Left ventricle myocardium inferior (tissue), 1 donor: Measurements from ENCODE around the gene SLAMF1. TPM values are rescaled to one million over a fixed set of nuclear protein-coding genes. Genes with fewer than 3 reads are reported as not detected.
"Not testable (repeated sequence)": the region's sequence is repeated elsewhere in the genome, so short reads cannot be mapped to it uniquely, and the experiment has no call there.

ENCODE experiments used
- DNase-seq: peaks from one replicate; pipeline ENCODE4 v3.0.0-alpha.2; 2020
- H3K27ac ChIP-seq: fragments of 200-600 bp; replicated peaks from 2 replicates; pipeline ENCODE4 v1.8.0; 2021
- H3K27me3 ChIP-seq: fragments of 200-600 bp; 2 replicates; pipeline ENCODE4 v1.8.0; 2021; ENCODE audit warnings: low read depth
- H3K36me3 ChIP-seq: fragments of 200-600 bp; 2 replicates; pipeline ENCODE4 v1.8.0; 2021
- H3K4me1 ChIP-seq: fragments of 200-600 bp; 2 replicates; pipeline ENCODE4 v1.8.0; 2021
- H3K4me3 ChIP-seq: fragments of 200-600 bp; 2 replicates; pipeline ENCODE4 v1.8.0; 2021; ENCODE audit warnings: mild to moderate bottlenecking, moderate library complexity
- H3K9me3 ChIP-seq: fragments of 200-600 bp; replicated peaks from 2 replicates; pipeline ENCODE4 v1.8.0; 2021
- intact Hi-C: fragments of 100-400 bp; cut with micrococcal nuclease; formaldehyde crosslinking; loops from one replicate; pipeline ENCODE4 v1.11.0; 2022
- total RNA-seq: library from RNA; stranded (reverse); fragmentation: NEBNext Ultra II Directional; extraction: Animal tissue kit (Norgen Biotek cat#: 25700); gene quantifications from one replicate; pipeline ENCODE4 v1.2.1, GENCODE V29; 2021
- TF ChIP-seq, protein P1 (sequence below): fragments of 200-600 bp; IDR thresholded peaks from 2 replicates; pipeline ENCODE4 v1.8.0; 2021; ENCODE audit warnings: antibody characterized with exemption, mild to moderate bottlenecking, borderline replicate concordance
- donor health status: DM: no; HTN: yes; CAD: no; lungs with severe emphysema.

The SLAMF1 gene
- total RNA-seq, 1 donor from 2014 or later, result not detected

DNA sequence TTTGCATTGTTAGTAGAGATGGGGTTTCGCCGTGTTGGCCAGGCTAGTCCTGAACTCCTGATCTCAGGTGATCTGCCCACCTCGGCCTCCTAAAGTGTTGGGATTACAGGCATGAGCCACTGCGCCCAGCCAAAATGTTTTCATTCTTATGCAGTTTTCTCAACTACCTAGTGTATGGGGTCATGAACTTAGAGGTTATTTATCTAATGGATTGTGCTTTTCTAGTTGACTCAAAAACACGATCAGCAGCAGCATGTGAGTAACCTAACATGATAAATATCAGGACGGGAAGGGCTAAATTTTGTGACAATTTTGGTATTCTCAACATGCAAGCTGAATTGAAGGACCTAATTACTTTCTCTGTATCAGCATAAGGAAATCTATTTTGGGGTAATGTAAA lies 58.4 kb downstream of the SLAMF1 start:
- intact Hi-C loops, result no loop called here
- TF ChIP-seq, protein P1, sequence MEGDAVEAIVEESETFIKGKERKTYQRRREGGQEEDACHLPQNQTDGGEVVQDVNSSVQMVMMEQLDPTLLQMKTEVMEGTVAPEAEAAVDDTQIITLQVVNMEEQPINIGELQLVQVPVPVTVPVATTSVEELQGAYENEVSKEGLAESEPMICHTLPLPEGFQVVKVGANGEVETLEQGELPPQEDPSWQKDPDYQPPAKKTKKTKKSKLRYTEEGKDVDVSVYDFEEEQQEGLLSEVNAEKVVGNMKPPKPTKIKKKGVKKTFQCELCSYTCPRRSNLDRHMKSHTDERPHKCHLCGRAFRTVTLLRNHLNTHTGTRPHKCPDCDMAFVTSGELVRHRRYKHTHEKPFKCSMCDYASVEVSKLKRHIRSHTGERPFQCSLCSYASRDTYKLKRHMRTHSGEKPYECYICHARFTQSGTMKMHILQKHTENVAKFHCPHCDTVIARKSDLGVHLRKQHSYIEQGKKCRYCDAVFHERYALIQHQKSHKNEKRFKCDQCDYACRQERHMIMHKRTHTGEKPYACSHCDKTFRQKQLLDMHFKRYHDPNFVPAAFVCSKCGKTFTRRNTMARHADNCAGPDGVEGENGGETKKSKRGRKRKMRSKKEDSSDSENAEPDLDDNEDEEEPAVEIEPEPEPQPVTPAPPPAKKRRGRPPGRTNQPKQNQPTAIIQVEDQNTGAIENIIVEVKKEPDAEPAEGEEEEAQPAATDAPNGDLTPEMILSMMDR, result no peak
- H3K27me3 ChIP-seq, result peaks cover 12% of the 10 kb centered on the region
- peaks cover 19% of the 10 kb centered on the region for H3K9me3 ChIP-seq
- no peak overlapping the region for H3K4me3 ChIP-seq
- no peaks in the 10 kb centered on the region for H3K4me1 ChIP-seq
- no peaks in the 10 kb centered on the region for H3K36me3 ChIP-seq
- H3K27ac ChIP-seq, result no peak overlapping the region
- no peak for DNase-seq

DNA sequence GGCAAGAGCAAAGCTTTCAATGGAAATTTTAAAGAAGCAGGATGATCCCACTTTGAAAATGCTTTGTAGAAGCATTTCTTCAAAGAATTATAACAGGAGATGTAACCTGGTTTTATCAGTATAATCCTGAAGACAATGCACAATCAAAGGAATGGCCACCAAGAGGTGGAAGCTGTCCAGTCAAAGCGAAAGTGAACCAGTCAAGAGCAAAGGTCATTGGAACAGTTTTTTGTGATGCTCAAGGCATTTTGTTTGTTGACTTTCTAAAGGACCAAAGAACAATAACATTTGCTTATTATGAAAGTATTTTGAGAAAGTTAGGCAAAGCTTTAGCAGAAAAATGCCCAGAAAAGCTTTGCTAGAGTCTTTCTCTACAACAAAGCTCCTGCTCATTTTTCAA lies 62.1 kb downstream of the SLAMF1 start:
- intact Hi-C loops, result no loop called here

DNA sequence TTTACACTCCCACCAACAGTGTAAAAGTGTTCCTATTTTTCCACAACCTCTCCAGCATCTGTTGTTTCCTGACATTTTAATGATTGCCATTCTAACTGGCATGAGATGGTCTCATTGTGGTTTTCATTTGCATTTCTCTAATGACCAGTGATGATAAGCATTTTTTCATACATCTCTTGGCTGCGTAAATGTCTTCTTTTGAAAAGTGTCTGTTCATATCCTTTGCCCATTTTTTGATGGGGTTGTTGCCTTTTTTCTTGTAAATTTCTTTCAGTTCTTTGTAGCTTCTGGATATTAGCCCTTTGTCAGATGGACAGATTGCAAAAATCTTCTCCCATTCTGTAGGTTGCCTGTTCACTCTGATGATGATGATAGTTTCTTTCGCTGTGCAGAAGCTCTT lies 63.9 kb downstream of the SLAMF1 start:
- DNase-seq, H3K4me1 ChIP-seq, intact Hi-C loops, H3K27me3 ChIP-seq, H3K36me3 ChIP-seq, H3K27ac ChIP-seq, H3K4me3 ChIP-seq: not testable (repeated sequence)
- peaks cover 16% of the 10 kb centered on the region for H3K9me3 ChIP-seq

More for the DNA sequence above, 62.1 kb downstream of the SLAMF1 start:
- Histone ChIP-seq H3K27ac (no peak overlapping the region), H3K9me3 (peaks cover 16% of the 10 kb centered on the region), H3K4me3 (no peak overlapping the region), H3K4me1 (no peaks in the 10 kb centered on the region), H3K27me3 (peaks cover 12% of the 10 kb centered on the region), H3K36me3 (no peaks in the 10 kb centered on the region)
- TF ChIP-seq, protein P1, result no peak
- DNase-seq, result no peak

DNA sequence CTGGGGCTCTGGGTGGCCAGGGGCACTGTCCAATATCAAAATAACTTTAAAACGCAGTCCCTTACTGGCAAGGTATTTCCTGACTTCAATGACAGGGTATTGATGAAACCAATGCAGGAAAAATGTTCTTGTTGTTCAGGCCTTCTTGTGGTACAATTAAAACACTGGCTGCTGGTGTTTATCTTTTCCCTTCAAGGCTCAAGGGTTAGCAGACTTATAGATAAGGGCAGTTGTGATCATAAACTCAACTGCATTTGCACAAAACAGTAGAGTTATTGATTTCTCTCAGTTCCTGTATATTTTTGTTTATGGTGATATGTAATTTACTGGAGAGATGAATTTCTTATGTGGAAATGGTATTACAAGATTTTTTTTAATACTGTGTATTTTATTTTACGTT lies 64.9 kb downstream of the SLAMF1 start:
- intact Hi-C loops, result no loop called here
- Histone ChIP-seq H3K4me3 (no peak overlapping the region), H3K9me3 (peaks cover 16% of the 10 kb centered on the region), H3K4me1 (no peaks in the 10 kb centered on the region), H3K27me3 (peaks cover 2% of the 10 kb centered on the region), H3K27ac (no peak overlapping the region), H3K36me3 (no peaks in the 10 kb centered on the region)
- no peak for DNase-seq
- TF ChIP-seq, protein P1, result no peak

DNA sequence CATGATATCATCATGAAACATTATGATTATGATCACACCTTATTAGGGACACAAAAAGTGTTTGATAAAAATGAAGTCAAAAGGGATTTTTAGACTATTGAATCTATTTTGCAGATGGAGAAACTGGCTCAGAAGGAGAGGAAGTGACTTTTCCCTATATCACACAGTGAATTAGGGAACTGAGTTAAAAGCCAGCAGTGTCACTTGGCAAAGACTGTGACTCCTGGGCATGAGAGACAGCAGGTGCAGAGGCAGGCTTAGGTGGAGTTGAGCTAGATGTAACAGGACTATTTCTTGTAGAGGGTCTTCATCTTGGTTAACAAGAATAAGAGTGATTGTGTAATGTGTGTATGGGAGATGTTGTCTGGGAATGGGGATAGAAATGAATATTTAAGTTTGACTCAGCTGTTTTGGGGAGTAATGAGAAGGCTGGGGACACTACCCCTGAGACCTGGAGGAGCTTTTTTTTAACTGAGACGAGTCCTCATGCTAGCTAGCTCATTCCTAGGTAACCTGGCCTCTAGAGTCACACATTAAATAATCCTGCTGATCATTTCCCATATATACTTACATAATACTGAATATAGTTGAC lies 66.5 kb downstream of the SLAMF1 start:
- peaks cover 16% of the 10 kb centered on the region for H3K9me3 ChIP-seq
- no peaks in the 10 kb centered on the region for H3K27me3 ChIP-seq
- no peak for DNase-seq
- H3K36me3 ChIP-seq, result no peaks in the 10 kb centered on the region
- no peaks in the 10 kb centered on the region for H3K4me1 ChIP-seq
- no peak overlapping the region for H3K4me3 ChIP-seq
- H3K27ac ChIP-seq, result no peak overlapping the region
- intact Hi-C loops, result no loop called here
- TF ChIP-seq, protein P1, result no peak

DNA sequence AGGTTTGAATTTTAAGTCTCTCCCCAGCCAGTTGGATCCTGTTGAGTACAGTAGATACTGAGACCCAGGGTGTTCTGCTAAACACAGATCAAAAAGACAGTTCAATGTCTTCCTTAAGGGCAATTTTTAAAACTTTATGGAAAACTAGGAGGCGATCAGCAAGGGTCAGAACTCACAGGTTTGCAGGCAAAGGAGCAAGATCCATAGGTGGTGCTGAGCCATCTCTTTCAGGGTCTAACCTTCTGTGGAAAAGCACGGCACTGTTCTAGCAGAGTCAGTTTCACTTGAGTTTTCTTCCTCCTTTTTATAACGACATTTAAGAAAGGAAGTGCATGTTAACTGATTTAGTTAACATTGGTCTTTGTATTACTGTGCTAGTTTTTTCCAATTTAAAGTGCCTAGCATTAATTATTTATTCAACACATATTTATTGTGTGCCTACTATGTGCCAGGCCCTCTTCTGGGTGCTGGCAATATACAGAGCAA lies 67.6 kb downstream of the SLAMF1 start, which contains the start of gene CD84:
Gene CD84 (minus strand): TSS at position 281 of the 486 bp plus-strand sequence. CDS start 59 bp downstream, at position 222.
- no peaks in the 10 kb centered on the region for H3K36me3 ChIP-seq
- TF ChIP-seq, protein P1, result no peak
- peak within 1 kb of the TSS; percentile 13 for H3K27ac ChIP-seq
- intact Hi-C loops, result no loop called here
- H3K4me3 ChIP-seq, result peak within 1 kb of the TSS; percentile 18
- peaks cover 16% of the 10 kb centered on the region for H3K9me3 ChIP-seq
- peaks cover 4% of the 10 kb centered on the region for H3K27me3 ChIP-seq
- DNase-seq, result no peak
- no peaks in the 10 kb centered on the region for H3K4me1 ChIP-seq
